ENCODE results near the gene PHF14.

The PHF14 gene

DNA sequence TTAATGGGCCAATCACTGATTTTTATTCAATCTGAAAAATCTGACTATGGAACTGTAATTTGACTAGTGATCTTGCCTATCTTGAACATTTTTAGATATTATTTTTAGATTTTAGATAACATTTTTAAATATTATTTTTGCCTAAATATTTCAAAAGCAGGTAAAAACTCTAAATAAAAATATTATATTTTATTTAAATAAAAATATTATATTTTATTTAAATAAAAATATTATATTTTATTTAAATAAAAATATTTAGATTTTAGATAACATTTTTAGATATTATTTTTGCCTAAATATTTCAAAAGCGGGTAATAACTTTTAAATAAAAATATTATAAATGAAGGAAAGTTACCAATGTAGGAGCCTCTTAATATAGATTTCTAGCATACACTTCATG lies 187.8 kb downstream of the PHF14 start:
- no peak for DNase-seq
- TF ChIP-seq GATA1 (IDR thresholded peaks at IDR 0.05; ENCODE audit: low read depth, low read length), result no peak
- no peak for TF ChIP-seq POLR2A (IDR thresholded peaks at IDR 0.05; ENCODE audit: low read length)

DNA sequence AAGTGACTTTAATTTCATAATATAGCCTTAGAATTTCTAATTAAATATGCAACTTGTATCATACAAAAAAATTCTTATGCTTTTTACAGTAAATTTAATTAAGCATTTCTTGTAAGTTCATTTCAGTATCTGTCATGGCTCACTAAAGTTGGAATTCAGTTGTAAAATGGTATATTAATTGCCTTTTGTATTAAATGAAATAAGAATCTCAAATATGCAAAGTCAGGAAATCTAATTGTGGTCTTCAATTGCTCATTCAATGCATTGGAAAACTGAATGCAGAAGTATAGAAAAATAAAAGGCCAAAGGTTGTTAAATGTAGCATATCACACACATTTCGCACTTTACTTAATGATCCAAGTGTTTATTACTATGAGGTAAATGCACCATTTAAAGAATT lies 189.5 kb downstream of the PHF14 start:
- TF ChIP-seq GATA1 (IDR thresholded peaks at IDR 0.05; ENCODE audit: low read depth, low read length) (no peak), POLR2A (IDR thresholded peaks at IDR 0.05; ENCODE audit: low read length) (no peak)
- DNase-seq, result no peak

DNA sequence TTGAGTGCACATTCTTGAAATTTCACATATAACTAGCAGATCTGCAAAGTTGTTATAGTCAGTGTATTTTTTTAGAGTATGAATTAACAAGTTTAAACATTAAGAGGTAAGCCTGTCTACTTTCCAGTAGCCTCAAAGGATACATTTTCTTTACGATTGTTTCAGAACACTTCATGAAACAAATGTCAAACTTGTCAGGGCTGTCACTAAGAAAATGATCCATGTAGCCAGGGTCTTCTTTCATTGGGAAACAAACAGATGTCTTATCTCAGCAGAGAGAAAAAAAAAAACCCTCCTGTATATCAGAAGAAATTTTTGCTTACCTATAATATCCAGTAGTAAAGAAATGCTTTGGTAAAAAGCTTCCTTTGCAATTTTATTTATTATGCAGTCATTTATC lies 192.4 kb downstream of the PHF14 start:
- TF ChIP-seq GATA1 (IDR thresholded peaks at IDR 0.05; ENCODE audit: low read depth, low read length) (no peak), POLR2A (IDR thresholded peaks at IDR 0.05; ENCODE audit: low read length) (no peak)
- DNase-seq, result no peak

DNA sequence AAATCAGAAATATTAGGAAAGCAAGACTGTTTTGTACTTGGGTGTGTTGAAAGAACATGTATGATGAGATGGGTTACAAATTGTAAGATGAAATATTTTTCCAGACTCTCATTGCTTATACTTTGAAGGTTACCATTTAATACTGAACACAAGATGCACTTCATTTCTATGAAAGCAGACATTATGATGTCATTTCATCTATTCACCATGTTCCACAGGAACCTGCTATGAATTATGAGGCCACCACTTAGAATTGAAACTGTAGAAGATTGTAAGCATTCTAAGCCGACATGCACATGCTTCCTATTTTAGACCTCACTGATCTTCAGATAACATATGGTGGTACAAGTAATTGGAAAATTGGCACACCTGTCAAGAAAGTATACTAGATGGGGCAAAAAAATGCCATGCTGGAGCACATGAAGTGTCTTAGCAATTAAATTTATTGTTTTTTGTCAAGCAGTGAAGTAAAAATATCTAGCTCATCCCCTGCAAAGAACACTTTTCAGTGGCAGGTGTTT lies 195.0 kb downstream of the PHF14 start:
- DNase-seq, result no peak
- no peak for TF ChIP-seq POLR2A (IDR thresholded peaks at IDR 0.05; ENCODE audit: low read length)
- TF ChIP-seq GATA1 (IDR thresholded peaks at IDR 0.05; ENCODE audit: low read depth, low read length), result no peak

DNA sequence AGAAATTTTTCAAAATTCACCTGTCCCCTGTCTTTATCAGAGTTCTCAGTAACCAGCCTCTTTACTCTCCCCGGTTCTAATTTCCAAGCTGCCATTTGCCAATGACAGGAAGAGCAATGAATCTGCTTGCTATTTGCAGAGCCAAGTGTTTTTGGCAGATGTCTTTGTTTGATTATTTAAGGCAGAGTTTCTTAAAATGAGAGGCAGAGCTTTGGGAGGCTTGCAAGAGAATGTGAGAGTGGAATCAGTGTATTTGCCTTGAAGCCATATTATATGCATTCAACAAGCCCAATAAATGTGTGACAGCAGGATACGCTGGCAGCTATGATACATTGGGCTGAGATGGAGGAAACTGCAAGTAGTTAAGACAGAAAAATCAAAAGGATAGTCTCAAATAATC lies 196.5 kb downstream of the PHF14 start:
- no peak for DNase-seq
- TF ChIP-seq POLR2A (IDR thresholded peaks at IDR 0.05; ENCODE audit: low read length), result no peak
- no peak for TF ChIP-seq GATA1 (IDR thresholded peaks at IDR 0.05; ENCODE audit: low read depth, low read length)

DNA sequence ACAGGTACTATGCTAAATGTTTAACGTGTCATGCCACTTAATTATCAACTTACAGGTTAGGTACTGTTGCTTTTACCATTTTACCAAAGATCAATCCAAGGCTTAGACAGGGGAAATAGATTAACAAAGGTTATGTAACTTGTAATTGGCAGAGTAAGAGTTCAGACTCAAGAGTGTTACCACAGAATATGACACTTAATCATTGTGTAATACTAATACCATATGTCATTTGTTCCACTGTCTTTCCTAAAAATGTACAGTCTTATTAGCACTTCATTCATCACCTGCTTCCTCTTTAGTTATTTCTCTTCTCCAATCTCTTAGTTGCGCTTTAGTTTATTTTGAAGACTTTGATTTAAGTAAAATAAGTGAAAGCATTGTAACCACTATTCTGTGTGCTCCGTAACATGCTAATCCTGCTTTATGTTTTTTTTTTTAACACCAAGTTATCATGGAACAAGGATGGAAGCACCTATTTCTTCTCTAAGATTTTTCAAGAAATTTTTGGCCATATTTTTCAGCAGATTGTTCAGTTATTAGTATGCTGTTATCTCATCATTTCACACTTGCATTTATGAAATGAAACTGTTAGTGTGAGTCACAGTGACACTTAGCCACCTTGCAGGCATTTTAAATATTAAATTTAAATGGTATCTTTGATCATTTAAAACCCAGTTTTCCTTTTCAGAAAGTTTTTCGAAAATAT lies 197.3 kb downstream of the PHF14 start:
- TF ChIP-seq GATA1 (IDR thresholded peaks at IDR 0.05; ENCODE audit: low read depth, low read length) (no peak), POLR2A (IDR thresholded peaks at IDR 0.05; ENCODE audit: low read length) (no peak)
- DNase-seq, result no peak

DNA sequence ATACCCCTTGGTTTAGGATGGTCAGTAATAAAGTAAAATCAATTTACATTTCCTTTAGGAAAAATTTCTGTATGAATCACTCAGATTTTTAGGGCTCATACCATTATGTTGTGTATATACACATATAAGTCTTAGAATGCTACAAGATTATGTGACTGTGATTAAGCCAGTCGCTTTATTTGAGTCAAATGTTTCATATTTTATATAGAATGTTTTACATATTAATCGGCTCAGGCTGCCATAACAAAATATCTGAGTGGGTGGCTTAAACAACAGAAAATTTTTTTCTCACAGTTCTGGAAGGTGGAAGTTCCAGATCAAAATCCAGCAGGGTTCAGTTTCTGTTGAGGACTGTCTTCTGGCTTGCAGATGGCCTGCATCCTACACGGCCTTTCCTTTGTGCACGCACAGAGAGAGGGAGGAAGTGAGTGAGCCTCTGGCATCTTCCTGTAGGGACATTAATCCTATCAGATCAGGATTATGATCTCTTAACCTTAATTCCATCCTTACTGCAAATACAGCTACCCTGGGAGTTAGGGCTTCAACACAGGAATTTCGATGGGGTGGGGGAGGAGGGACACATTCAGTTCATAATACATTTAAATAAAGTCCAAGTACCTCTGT lies 198.0 kb downstream of the PHF14 start:
- TF ChIP-seq GATA1 (IDR thresholded peaks at IDR 0.05; ENCODE audit: low read depth, low read length), result no peak
- TF ChIP-seq POLR2A (IDR thresholded peaks at IDR 0.05; ENCODE audit: low read length), result no peak
- no peak for DNase-seq

DNA sequence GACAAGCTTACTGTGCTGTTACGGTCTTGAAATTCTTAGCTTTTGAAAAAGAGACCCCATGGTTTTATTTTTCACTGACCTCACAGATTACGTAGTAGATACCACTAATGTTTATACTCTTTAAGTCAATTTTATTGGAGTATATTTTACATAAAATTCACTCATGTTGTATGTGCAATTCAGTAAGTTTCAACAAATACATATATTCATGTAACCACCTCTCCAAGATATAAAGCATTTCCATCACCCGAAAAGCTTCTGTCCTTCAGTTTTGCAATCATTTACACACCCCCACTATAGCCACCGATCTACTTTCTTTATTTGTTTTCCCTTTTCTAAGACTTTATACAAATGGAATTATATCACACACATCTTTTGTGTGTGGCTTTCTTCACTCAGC lies 199.2 kb downstream of the PHF14 start:
- no peak for TF ChIP-seq GATA1 (IDR thresholded peaks at IDR 0.05; ENCODE audit: low read depth, low read length)
- TF ChIP-seq POLR2A (IDR thresholded peaks at IDR 0.05; ENCODE audit: low read length), result no peak
- DNase-seq, result no peak

DNA sequence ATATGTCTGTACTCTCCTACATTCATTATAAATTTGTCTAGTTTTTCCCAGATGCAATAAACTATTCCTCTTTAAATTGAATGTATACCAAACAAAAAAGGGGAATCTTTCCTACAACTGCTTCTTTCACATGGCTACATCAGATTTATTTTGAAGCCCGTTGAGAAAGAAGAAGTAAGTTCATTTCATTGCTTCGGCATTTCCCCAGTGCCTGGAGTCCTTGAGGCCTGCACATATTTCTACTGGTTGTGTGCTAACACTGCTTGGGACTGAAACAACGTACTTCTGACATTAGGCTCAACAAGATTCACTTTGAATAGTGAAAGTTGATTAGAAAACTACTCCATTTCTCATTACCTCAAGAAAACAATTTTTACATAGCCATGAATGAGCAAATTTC lies 201.7 kb downstream of the PHF14 start:
- DNase-seq, result no peak

DNA sequence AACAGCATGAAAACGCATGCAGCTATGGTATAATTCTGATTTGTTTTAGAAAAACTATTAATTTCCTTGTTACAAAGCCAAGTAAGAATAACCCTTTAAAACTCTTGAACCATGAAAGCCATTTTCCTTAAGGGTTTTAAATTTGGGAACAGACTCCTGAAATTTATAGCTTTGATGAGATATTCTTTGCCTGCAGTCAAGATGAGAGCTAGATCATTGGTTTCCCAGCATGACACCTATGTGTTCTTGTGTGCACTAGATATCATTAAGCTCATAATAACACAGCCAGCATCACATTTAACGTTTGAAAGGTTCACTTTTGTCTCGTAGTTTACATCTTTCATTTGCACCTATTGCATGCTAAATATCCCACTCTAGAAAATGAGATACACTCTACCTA lies 202.2 kb downstream of the PHF14 start:
- DNase-seq, result no peak
- TF ChIP-seq POLR2A (IDR thresholded peaks at IDR 0.05; ENCODE audit: low read length) (no peak), GATA1 (IDR thresholded peaks at IDR 0.05; ENCODE audit: low read depth, low read length) (no peak)

More for the DNA sequence above, 201.7 kb downstream of the PHF14 start:
- TF ChIP-seq POLR2A (IDR thresholded peaks at IDR 0.05; ENCODE audit: low read length) (no peak), GATA1 (IDR thresholded peaks at IDR 0.05; ENCODE audit: low read depth, low read length) (no peak)

DNA sequence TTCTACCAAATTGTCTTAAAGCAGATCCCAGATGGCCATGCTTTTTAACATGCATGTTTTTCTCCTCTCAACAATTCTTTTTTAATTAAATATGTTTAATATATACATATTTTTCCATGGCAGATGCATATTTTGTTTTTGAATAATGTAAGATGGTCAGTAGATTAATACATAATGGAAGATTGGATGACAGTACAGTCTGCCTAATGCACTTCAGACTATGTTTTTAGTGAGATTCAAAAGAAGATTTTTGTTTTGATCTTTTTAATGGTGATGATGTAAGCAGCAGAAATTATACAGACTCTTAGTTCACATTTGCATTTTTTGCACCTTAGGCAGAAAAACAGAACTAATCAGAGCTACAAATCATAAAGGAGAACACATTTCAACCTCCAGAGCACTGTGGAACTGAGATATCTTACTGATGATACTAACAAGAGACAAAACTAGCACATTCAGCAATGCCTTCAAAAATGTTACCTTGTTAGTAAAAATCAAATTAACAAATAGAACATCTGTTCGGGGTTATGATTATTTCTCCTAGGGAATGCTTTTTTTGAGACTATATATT lies 203.4 kb downstream of the PHF14 start:
- DNase-seq, result no peak
- TF ChIP-seq POLR2A (IDR thresholded peaks at IDR 0.05; ENCODE audit: low read length), result no peak
- TF ChIP-seq GATA1 (IDR thresholded peaks at IDR 0.05; ENCODE audit: low read depth, low read length), result no peak

DNA sequence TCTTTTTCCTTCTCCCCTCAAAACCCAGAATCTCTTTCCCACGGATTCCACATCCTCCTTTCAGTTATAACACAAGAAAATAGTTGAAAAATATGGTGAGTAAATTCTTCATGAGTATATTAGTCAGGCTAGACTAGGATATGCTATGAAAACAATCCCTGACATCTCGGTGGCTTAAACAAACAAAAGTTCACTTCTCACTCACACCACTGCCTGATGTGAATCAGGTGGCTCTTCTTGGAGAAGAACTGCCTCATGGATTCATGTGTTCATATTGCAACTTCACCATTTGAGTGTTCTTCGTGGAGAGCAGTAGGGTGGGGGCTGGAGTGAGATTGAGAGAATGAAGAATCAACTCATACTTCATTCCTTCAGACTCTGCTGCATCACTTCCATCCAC lies 204.1 kb downstream of the PHF14 start:
- TF ChIP-seq POLR2A (IDR thresholded peaks at IDR 0.05; ENCODE audit: low read length) (no peak), GATA1 (IDR thresholded peaks at IDR 0.05; ENCODE audit: low read depth, low read length) (no peak)
- DNase-seq, result no peak

DNA sequence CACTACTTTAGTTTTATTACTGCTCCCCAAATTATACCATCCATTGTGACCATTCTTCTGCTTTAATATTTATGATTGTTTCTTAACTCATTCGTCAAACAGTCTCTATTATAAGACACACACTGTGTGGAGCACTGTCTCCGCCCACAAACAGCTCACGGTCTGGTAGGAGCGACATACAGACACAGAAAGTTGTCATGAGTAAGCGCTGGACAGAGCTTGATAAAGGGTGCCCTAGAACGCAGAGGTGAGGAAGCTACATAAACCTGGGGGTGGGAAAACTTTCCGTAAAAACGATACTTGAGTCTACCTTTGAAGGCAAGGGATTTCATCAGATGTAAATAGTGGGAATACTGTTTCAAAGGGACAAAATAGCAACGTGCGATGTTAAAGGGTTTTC lies 207.9 kb downstream of the PHF14 start:
- DNase-seq, result no peak
- TF ChIP-seq POLR2A (IDR thresholded peaks at IDR 0.05; ENCODE audit: low read length), result no peak
- TF ChIP-seq GATA1 (IDR thresholded peaks at IDR 0.05; ENCODE audit: low read depth, low read length), result no peak

DNA sequence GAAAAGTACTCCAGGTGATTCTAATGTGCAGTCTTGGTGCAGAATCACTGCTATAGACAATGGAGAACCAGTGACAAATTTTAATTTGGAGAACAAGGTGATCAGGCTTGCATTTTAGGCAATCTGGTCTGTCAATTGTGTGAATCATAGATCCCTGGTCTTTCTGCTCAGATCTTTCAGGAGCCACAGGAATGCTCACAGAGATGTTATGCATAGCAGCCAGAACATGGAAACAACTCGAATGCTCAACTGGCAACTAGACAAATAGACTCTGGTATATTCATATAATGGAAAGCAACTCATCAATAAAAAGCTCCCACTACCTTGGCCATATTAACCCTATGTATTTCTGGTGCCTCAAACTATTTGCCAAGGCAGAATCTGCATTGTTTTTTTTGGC lies 209.1 kb downstream of the PHF14 start:
- no peak for DNase-seq
- TF ChIP-seq GATA1 (IDR thresholded peaks at IDR 0.05; ENCODE audit: low read depth, low read length) (no peak), POLR2A (IDR thresholded peaks at IDR 0.05; ENCODE audit: low read length) (no peak)
